GM11168 (cell line): ENCODE measurements around the gene PTPRN2.

Experiments
- in situ Hi-C: fragments of 300-500 bp; cut with MboI; formaldehyde crosslinking; loops from one replicate; pipeline ENCODE4 v1.12.0; 2022; ENCODE audit warnings: low sequenced_read_pairs; ENCODE audit not compliant: unreplicated experiment

PTPRN2 gene

GRCh38 chr7:157768198-157768597 lies 819.4 kb downstream of the PTPRN2 start:
- in situ Hi-C loops: no loop called here

- in situ Hi-C loops: no loop called here
Measured at GRCh38 chr7:157767506-157768197, 820.0 kb downstream of the PTPRN2 start.

GRCh38 chr7:157766098-157766497 lies 821.5 kb downstream of the PTPRN2 start:
- in situ Hi-C loops: no loop called here

- in situ Hi-C loops: no loop called here
Measured at GRCh38 chr7:157764946-157765537, 822.6 kb downstream of the PTPRN2 start.

GRCh38 chr7:157764193-157764592 lies 823.4 kb downstream of the PTPRN2 start:
- in situ Hi-C loops: no loop called here

GRCh38 chr7:157763279-157764000 lies 824.2 kb downstream of the PTPRN2 start:
- in situ Hi-C loops: no loop called here

- in situ Hi-C loops: no loop called here
Measured at GRCh38 chr7:157762824-157763223, 824.8 kb downstream of the PTPRN2 start.

- in situ Hi-C loops: no loop called here
Measured at GRCh38 chr7:157760004-157760730, 827.5 kb downstream of the PTPRN2 start.

GRCh38 chr7:157759246-157759805 lies 828.3 kb downstream of the PTPRN2 start:
- in situ Hi-C loops: no loop called here

- in situ Hi-C loops: no loop called here
Measured at GRCh38 chr7:157758468-157759245, 829.0 kb downstream of the PTPRN2 start.

GRCh38 chr7:157757776-157758467 lies 829.7 kb downstream of the PTPRN2 start:
- in situ Hi-C loops: no loop called here

GRCh38 chr7:157757211-157757610 lies 830.4 kb downstream of the PTPRN2 start:
- in situ Hi-C loops: no loop called here

GRCh38 chr7:157755741-157756140 lies 831.9 kb downstream of the PTPRN2 start:
- in situ Hi-C loops: no loop called here

- in situ Hi-C loops: no loop called here
Measured at GRCh38 chr7:157754416-157754790, 833.2 kb downstream of the PTPRN2 start.

GRCh38 chr7:157753713-157754415 lies 833.8 kb downstream of the PTPRN2 start:
- in situ Hi-C loops: no loop called here

GRCh38 chr7:157752832-157753291 lies 834.8 kb downstream of the PTPRN2 start:
- in situ Hi-C loops: no loop called here

GRCh38 chr7:157751951-157752673 lies 835.5 kb downstream of the PTPRN2 start:
- in situ Hi-C loops: no loop called here

- in situ Hi-C loops: no loop called here
Measured at GRCh38 chr7:157751406-157751805, 836.2 kb downstream of the PTPRN2 start.
